Adrenal gland (tissue), 5 donors: ENCODE data around the gene SLC22A15.

Source experiments
- POLR2A ChIP-seq, 2 donors: fragments of 450-650 bp; IDR thresholded peaks; one replicate each; pipeline ENCODE4 v1.6.1; 2017; ENCODE audit warnings: antibody characterized with exemption in 2 of 2, mild to moderate bottlenecking in 2 of 2, moderate library complexity in 1 of 2
- TF ChIP-seq, protein P1 (sequence below), 6 experiments: fragments of 450-650 bp in 4 of 6; fragments of 200-600 bp in 2 of 6; sonication (generic) in 1 of 6; IDR thresholded peaks; 1 replicate in 5 of 6; 2 replicates in 1 of 6; pipeline versions ENCODE4 v1.5.1 to v1.8.0; 2016 to 2021; ENCODE audit warnings: antibody characterized with exemption in 6 of 6, mild to moderate bottlenecking in 2 of 6, moderate library complexity in 1 of 6
- donor health status: DM: no; HTN: no; CAD: no.

DNA sequence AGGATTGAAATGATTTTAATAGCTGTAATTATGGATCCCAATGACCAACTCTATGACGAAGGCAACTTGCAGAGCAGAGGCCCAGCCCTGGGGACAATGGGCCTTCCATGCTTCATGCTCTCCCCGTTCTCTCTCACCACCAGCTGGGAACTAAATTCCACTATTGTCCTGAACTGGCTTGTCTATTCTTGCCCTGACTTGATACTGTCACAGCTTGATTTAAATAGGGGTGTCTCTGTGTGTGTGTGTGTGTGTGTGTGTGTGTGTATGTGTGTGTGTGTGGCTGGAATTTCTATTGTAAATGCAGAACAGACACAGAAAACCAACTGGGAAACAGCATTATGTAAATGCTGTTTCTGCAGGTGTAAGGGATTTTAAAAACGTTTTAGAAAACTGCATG, 57.0 kb downstream of the SLC22A15 start:
- TF ChIP-seq, protein P1, sequence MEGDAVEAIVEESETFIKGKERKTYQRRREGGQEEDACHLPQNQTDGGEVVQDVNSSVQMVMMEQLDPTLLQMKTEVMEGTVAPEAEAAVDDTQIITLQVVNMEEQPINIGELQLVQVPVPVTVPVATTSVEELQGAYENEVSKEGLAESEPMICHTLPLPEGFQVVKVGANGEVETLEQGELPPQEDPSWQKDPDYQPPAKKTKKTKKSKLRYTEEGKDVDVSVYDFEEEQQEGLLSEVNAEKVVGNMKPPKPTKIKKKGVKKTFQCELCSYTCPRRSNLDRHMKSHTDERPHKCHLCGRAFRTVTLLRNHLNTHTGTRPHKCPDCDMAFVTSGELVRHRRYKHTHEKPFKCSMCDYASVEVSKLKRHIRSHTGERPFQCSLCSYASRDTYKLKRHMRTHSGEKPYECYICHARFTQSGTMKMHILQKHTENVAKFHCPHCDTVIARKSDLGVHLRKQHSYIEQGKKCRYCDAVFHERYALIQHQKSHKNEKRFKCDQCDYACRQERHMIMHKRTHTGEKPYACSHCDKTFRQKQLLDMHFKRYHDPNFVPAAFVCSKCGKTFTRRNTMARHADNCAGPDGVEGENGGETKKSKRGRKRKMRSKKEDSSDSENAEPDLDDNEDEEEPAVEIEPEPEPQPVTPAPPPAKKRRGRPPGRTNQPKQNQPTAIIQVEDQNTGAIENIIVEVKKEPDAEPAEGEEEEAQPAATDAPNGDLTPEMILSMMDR (IDR thresholded peaks at IDR 0.05): no peak
- no peak for TF ChIP-seq POLR2A (IDR thresholded peaks at IDR 0.05)
